ENCODE measurements around the gene FNTB.

DNA sequence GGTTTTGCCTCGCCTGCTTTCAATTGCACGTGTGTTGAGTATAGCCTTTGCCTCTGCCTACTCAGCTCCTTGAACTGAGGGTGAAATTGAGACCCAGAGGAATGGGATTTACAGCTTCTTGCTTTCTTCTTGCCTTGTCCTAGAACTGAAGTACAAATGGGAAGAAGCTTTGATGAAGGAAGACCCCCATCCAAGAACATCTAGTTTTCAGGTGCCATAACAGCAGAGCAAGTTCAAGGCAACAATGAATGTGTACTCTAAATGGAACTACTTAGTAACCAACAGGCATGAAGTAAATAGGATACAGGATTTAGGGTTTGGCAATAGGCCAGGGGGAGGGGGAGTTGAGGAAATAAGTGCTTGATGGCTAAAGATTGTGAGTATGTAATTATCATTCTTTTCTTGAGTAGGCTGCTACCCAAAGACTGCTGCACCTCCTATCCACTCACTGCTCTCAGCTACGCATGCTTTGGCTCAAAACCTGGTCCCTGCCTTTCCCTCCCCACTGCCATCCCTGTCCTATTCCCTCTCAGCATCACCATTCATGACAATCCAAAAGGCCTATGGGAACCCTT is 46.3 kb upstream of the FNTB start:
- TF ChIP-seq TEAD4 (IDR thresholded peaks at IDR 0.05) (no peak), YY1 (IDR thresholded peaks at IDR 0.05; ENCODE audit: low read depth) (no peak), TAF1 (IDR thresholded peaks at IDR 0.05; ENCODE audit: low read depth) (no peak), EP300 (IDR thresholded peaks at IDR 0.05; ENCODE audit: borderline replicate concordance) (no peak), CEBPB (IDR thresholded peaks at IDR 0.05) (no peak)
- TF ChIP-seq, protein P1, sequence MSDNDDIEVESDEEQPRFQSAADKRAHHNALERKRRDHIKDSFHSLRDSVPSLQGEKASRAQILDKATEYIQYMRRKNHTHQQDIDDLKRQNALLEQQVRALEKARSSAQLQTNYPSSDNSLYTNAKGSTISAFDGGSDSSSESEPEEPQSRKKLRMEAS (IDR thresholded peaks at IDR 0.05): no peak
- TF ChIP-seq, protein P2, sequence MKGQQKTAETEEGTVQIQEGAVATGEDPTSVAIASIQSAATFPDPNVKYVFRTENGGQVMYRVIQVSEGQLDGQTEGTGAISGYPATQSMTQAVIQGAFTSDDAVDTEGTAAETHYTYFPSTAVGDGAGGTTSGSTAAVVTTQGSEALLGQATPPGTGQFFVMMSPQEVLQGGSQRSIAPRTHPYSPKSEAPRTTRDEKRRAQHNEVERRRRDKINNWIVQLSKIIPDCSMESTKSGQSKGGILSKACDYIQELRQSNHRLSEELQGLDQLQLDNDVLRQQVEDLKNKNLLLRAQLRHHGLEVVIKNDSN (IDR thresholded peaks at IDR 0.05): no peak
